ENCODE results near the gene UBIAD1. TPM values are rescaled to one million over a fixed set of nuclear protein-coding genes. Genes with fewer than 3 reads are reported as not detected.

The UBIAD1 gene
- total and polyA plus RNA-seq, 12 donors = 4.5 to 24.3 (median 11.2) TPM

DNA sequence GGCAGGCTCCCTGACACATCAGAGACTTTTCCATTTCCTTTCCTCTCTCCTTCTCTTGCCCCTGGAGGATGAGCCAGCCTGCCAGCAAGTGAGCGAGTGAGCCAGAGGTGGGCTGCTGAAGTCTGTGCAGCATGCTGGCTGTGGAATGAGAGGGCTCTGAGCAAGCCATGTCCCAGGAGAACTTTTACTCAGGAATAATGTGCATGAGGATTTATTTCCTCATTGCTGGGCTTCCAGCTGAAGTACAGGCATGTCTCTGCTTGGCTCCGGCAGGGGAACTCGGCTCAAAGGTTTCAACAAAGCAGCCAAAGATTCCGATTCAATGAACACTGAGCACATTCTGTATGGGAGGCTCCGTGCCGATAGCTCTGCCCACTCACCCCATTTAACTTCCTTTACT is 43.7 kb downstream of the UBIAD1 start:
- Histone ChIP-seq H3K36me3 (replicated peaks in 1 of 2) (no peaks in the 10 kb centered on the region), H3K27me3 (peaks cover 5% of the 10 kb centered on the region), H3K27ac (no peak overlapping the region), H3K9me3 (replicated peaks in 1 of 3) (no peaks in the 10 kb centered on the region), H3K4me3 (no peak overlapping the region), H3K4me1 (replicated peaks in 1 of 2) (no peaks in the 10 kb centered on the region)
- DNase-seq = no peak
- 31 to 62% (median 56%) methylated on average over 5 to 6 of the region's 6 CpGs for WGBS, 4 donors
- TF ChIP-seq POLR2A (IDR thresholded peaks at IDR 0.05) = no peak
- TF ChIP-seq, protein P1, sequence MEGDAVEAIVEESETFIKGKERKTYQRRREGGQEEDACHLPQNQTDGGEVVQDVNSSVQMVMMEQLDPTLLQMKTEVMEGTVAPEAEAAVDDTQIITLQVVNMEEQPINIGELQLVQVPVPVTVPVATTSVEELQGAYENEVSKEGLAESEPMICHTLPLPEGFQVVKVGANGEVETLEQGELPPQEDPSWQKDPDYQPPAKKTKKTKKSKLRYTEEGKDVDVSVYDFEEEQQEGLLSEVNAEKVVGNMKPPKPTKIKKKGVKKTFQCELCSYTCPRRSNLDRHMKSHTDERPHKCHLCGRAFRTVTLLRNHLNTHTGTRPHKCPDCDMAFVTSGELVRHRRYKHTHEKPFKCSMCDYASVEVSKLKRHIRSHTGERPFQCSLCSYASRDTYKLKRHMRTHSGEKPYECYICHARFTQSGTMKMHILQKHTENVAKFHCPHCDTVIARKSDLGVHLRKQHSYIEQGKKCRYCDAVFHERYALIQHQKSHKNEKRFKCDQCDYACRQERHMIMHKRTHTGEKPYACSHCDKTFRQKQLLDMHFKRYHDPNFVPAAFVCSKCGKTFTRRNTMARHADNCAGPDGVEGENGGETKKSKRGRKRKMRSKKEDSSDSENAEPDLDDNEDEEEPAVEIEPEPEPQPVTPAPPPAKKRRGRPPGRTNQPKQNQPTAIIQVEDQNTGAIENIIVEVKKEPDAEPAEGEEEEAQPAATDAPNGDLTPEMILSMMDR (IDR thresholded peaks at IDR 0.05) = no peak
- intact Hi-C loops (cut with DNase I) = no loop called here

DNA sequence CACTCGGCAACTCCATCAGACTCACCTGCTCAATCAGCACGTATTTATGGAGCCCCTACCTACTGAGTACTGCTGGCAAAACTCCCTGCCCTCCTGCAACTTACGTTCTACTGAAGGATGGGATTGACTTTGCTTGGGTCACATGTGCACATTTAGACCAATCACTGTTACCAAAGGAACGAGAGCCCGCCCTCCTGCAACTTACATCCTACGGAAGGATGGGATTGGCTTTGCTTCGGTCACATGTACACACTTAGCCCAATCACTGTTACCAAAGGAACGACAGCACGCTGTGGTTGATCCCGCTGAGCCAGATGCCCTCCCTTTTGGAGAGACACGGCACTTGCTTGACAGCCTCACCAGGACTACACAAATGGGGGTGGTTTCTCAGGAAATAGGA is 46.0 kb downstream of the UBIAD1 start:
- 83 to 88% (median 87%) methylated on average over 11 of the region's 11 CpGs for WGBS, 4 donors
- TF ChIP-seq, protein P1 (IDR thresholded peaks at IDR 0.05) = no peak
- no peak for TF ChIP-seq POLR2A (IDR thresholded peaks at IDR 0.05)
- H3K27ac ChIP-seq = no peak overlapping the region
- peaks cover 5% of the 10 kb centered on the region for H3K27me3 ChIP-seq
- intact Hi-C loops (cut with DNase I) = no loop called here
- H3K4me1 ChIP-seq (replicated peaks in 1 of 2) = no peaks in the 10 kb centered on the region
- H3K4me3 ChIP-seq = no peak overlapping the region
- H3K9me3 ChIP-seq (replicated peaks in 1 of 3) = no peaks in the 10 kb centered on the region
- DNase-seq = no peak
- H3K36me3 ChIP-seq (replicated peaks in 1 of 2) = no peaks in the 10 kb centered on the region

DNA sequence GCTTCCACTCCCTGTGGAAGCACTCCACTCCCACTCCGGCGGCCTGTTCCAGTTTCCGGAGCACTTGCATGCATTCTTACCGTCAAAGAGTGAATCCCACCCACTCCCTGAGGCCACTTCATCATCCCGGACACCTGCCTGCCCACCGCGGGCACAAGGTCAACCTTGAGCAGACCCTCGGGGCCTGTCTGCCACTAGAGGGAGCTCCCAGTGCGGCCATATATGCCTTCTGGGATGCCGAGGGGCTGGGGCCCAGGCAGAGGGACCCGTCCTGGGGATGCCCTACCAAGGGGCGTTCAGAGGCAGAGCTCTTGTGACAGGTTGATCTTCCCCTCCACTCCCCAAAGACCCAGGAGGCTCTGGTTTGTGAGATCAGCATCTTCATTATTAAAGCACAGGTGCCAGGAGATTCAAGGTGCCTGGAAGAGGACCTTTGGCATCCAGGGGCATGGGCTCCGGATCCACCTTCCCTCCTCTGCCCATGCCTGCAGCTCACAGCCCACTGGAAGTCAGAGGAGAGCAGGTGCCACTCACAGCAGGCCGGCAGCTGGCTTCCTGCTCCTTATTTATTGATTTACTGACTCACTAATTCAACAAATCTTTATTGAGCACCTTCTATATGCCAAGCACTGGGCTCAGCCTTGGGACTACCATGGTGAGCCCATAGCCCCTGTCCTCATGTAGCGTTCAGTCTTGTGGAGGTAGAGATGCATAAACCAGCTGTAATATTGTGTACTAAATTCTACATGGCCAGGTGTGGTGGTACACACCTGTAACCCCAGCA is 47.3 kb downstream of the UBIAD1 start:
- intact Hi-C loops (cut with DNase I) = no loop called here
- Histone ChIP-seq H3K27me3 (peaks cover 5% of the 10 kb centered on the region), H3K4me1 (replicated peaks in 1 of 2) (no peaks in the 10 kb centered on the region), H3K36me3 (replicated peaks in 1 of 2) (no peaks in the 10 kb centered on the region), H3K9me3 (replicated peaks in 1 of 3) (no peaks in the 10 kb centered on the region), H3K4me3 (no peak overlapping the region), H3K27ac (no peak overlapping the region)
- DNase-seq = peak in 2 of 7 donors; percentile 18 to 23
- 19 to 20% (median 19%) methylated on average over 15 of the region's 15 CpGs for WGBS, 4 donors
- TF ChIP-seq, protein P1 (IDR thresholded peaks at IDR 0.05) = peak; percentile 16 to 44 (median 24)
- TF ChIP-seq POLR2A (IDR thresholded peaks at IDR 0.05) = no peak

DNA sequence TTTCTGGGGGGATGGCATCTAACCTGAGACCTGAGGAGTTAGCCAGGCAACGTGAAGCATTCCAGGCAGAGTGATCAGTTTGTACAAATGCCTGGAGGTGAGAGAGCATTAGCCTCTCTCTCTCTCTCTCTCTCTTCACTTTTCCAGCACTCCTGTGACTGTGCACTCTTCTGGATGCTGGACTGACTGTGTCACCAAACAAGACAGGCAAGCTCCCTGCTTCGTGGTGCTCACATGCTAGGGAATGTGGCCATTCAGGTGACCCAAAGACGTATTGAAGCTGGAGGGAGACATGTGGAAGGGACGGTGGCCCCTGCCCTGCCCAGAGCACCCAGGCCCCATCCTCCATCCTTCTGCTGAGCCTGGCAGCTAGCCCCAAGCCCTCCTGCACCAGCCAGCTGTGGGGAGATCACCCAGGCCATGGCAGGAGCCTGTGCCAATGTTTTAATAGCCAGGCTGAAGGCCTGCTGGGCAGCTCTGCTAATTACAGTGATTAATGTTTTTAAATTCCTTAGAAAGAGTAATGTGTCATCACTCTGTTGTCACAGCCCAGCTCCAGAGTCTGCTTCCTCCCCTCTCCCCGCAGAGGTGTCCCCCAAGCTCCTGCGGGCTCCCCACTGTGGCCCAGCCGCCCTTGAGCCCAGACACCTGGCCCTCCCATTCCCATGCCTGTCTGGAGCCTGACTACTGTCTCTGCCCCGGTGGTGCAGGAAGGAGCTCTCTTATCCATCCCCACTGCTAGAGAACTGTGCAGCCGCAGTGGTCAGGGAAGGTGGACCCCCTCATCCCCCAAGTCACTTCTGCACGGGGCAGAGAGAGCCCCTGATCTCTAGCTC is 48.9 kb downstream of the UBIAD1 start:
- no peak for DNase-seq
- Histone ChIP-seq H3K4me1 (replicated peaks in 1 of 2) (no peaks in the 10 kb centered on the region), H3K27me3 (peaks cover 5% of the 10 kb centered on the region), H3K36me3 (replicated peaks in 1 of 2) (no peaks in the 10 kb centered on the region), H3K27ac (no peak overlapping the region), H3K9me3 (replicated peaks in 1 of 3) (no peaks in the 10 kb centered on the region), H3K4me3 (no peak overlapping the region)
- TF ChIP-seq, protein P1 (IDR thresholded peaks at IDR 0.05) = no peak
- TF ChIP-seq POLR2A (IDR thresholded peaks at IDR 0.05) = no peak
- intact Hi-C loops (cut with DNase I) = no loop called here
- 48 to 74% (median 68%) methylated on average over 6 to 10 of the region's 10 CpGs for WGBS, 4 donors
